PC-3 (cell line): ENCODE measurements around the gene TMED4. TPM values are rescaled to one million over a fixed set of nuclear protein-coding genes. Genes with fewer than 3 reads are reported as not detected.

Experiments used
- ATAC-seq: fragments of 200-7000 bp; cut with Tn5 transposase; 2 replicates; pipeline ENCODE4 v1.9.1; 2020; ENCODE audit warnings: mild to moderate bottlenecking, moderate library complexity
- BruUV-seq: library from RNA; stranded (reverse); fragments of 400-500 nt; replicated peaks from 2 replicates; lab custom pipeline; 2021; lab: Mats Ljungman, UMichigan
- CTCF ChIA-PET: fragments of 300-600 bp; sonication (Branson Sonifier 250); formaldehyde crosslinking; loops from one replicate; lab custom pipeline; 2022; ENCODE audit warnings: antibody characterized with exemption; lab: Charles Lee
- POLR2A ChIA-PET: fragments of 300-600 bp; sonication (Branson Sonifier 250); formaldehyde crosslinking; loops from one replicate; lab custom pipeline; 2022; ENCODE audit warnings: antibody characterized with exemption; ENCODE audit not compliant: unreplicated experiment; lab: Charles Lee
- DNase-seq: peaks from one replicate; pipeline ENCODE4 v3.0.0-alpha.2; 2015
- H2AFZ ChIP-seq: fragments of 300-600 bp; sonication (generic); 2 replicates; pipeline ENCODE4 v1.6.0; 2016; ENCODE audit warnings: antibody characterized with exemption, low read length
- H3F3A ChIP-seq: fragments of 300-600 bp; sonication (generic); one replicate; pipeline ENCODE4 v1.6.0; 2017; ENCODE audit warnings: antibody characterized with exemption, low read length, control low read depth, mild to moderate bottlenecking; ENCODE audit not compliant: unreplicated experiment
- H3K27ac ChIP-seq: fragments of 300-600 bp; sonication (generic); 2 replicates; pipeline ENCODE4 v1.5.1; 2016; ENCODE audit warnings: mild to moderate bottlenecking, low read length
- H3K27me3 ChIP-seq: fragments of 300-600 bp; sonication (generic); 2 replicates; pipeline ENCODE4 v1.6.1; 2016; ENCODE audit warnings: low read length, mixed read lengths
- H3K36me3 ChIP-seq: fragments of 300-600 bp; sonication (generic); 2 replicates; pipeline ENCODE4 v1.6.1; 2016; ENCODE audit warnings: low read depth, mixed run types, low read length, mixed read lengths
- H3K4me1 ChIP-seq: fragments of 300-600 bp; sonication (generic); 2 replicates; pipeline ENCODE4 v1.5.1; 2016; ENCODE audit warnings: low read length; ENCODE audit not compliant: insufficient read depth
- H3K4me2 ChIP-seq: fragments of 300-600 bp; sonication (generic); 2 replicates; pipeline ENCODE4 v1.6.0; 2016; ENCODE audit warnings: low read length
- H3K4me3 ChIP-seq: fragments of 300-600 bp; sonication (generic); 2 replicates; pipeline ENCODE4 v1.5.1; 2016; ENCODE audit warnings: mild to moderate bottlenecking, low read length, mixed read lengths
- H3K79me2 ChIP-seq: fragments of 300-600 bp; sonication (generic); 2 replicates; pipeline ENCODE4 v1.6.1; 2017; ENCODE audit warnings: low read length, mixed read lengths
- H3K9ac ChIP-seq: fragments of 300-600 bp; sonication (generic); 2 replicates; pipeline ENCODE4 v1.6.0; 2016; ENCODE audit warnings: mild to moderate bottlenecking, low read length
- H3K9me2 ChIP-seq: fragments of 300-600 bp; sonication (generic); replicated peaks from 2 replicates; pipeline ENCODE4 v1.6.1; 2016; ENCODE audit warnings: mixed run types, low read length, mixed read lengths
- H3K9me3 ChIP-seq: fragments of 300-600 bp; sonication (generic); 2 replicates; pipeline ENCODE4 v1.6.1; 2016; ENCODE audit warnings: low read length, mixed read lengths
- H4K20me1 ChIP-seq: fragments of 300-600 bp; sonication (generic); 2 replicates; pipeline ENCODE4 v1.6.1; 2016; ENCODE audit warnings: low read length, mixed read lengths
- EZH2 ChIP-seq: fragments of 300-600 bp; sonication (generic); IDR thresholded peaks from one replicate; pipeline ENCODE4 v1.6.1; 2017; ENCODE audit warnings: antibody characterized with exemption, mild to moderate bottlenecking, low read length; ENCODE audit not compliant: unreplicated experiment
- EZH2phosphoT487 ChIP-seq: fragments of 300-600 bp; sonication (generic); IDR thresholded peaks from 2 replicates; pipeline ENCODE4 v1.6.1; 2018; ENCODE audit warnings: mild to moderate bottlenecking, antibody characterized with exemption, low read length, borderline replicate concordance
- intact Hi-C: fragments of 100-400 bp; cut with micrococcal nuclease; formaldehyde crosslinking; loops from 2 replicates; pipeline ENCODE4 v1.9.0; 2023
- total RNA-seq: library from RNA; depleted of rRNA; stranded (reverse); fragments of >200 nt; gene quantifications from 2 replicates; pipeline ENCODE4 v1.2.3, GENCODE V29; 2014
- TF ChIP-seq, protein P1 (sequence below): fragments of 300-600 bp; sonication (generic); conservative IDR thresholded peaks from 2 replicates; pipeline ENCODE4 v1.5.1; 2017; ENCODE audit warnings: antibody characterized with exemption, low read depth, mild to moderate bottlenecking, low read length

Gene TMED4
- total RNA-seq, 1 experiment from 2014 or later: 80.0 TPM

DNA sequence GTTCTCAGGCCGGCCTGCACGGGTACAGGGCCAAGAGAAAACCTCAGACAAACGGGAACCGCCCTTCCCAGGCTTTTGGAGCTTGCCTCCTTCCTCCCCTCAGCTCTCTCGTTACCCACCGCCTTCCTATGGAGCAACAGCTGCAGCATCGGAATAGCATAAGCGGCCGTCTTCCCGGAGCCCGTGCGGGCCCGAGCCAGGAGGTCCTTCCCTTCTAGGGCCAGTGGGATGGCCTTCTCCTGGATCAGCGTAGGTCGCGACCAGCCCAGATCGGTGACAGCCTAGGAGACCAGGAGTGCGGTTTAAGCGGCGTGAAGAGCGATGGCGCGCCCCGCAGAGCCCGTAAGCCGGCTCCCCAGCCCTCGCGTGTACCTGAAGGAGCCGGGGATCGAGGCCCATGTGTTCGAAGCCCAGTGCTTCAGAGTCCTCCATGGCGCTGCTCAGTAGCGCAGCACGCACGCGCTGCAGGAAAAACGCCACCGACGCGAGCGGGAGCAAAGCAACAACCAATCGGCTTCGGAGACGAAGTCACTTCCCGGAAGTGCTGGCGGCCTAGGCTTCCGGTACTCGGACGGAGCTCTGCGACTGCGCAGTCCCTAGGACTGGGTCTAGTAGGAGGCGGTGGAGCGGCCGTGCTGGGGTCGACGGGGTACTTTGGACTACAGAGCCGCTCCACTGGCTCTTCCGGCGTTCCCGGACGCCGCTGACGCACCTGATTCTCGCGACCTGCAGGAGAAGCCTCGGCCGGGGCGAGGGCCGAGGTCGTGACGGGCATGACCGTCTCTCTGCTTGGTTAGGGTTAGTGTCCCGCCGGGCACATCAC lies 8.4 kb downstream of the TMED4 start, which contains the start of gene DDX56:
DDX56 (minus strand) TSS at position 445 of the 823 bp plus-strand sequence; CDS start at position 432, 13 bp downstream.
- H3F3A ChIP-seq: no peaks in the 10 kb centered on the region
- BruUV-seq: no TSS peak
- ChIA-PET POLR2A (interaction anchor here (0.7 to 1.0 kb wide), 2 partner anchors 9 to 60 kb away, joined by 3 to 5 read pairs; partner anchors contain the start of gene TMED4), CTCF (interaction anchor here (0.6 to 1.0 kb wide), 3 partner anchors 8 to 35 kb away, joined by 3 to 6 read pairs (median 5); no protein-coding TSS in a partner anchor)
- peak within 1 kb of the TSS; percentile 96 for H3K4me2 ChIP-seq
- H4K20me1 ChIP-seq: no peaks in the 10 kb centered on the region
- H3K36me3 ChIP-seq: peaks cover 49% of the 10 kb centered on the region
- peak; percentile 96 for DNase-seq
- TF ChIP-seq, protein P1, sequence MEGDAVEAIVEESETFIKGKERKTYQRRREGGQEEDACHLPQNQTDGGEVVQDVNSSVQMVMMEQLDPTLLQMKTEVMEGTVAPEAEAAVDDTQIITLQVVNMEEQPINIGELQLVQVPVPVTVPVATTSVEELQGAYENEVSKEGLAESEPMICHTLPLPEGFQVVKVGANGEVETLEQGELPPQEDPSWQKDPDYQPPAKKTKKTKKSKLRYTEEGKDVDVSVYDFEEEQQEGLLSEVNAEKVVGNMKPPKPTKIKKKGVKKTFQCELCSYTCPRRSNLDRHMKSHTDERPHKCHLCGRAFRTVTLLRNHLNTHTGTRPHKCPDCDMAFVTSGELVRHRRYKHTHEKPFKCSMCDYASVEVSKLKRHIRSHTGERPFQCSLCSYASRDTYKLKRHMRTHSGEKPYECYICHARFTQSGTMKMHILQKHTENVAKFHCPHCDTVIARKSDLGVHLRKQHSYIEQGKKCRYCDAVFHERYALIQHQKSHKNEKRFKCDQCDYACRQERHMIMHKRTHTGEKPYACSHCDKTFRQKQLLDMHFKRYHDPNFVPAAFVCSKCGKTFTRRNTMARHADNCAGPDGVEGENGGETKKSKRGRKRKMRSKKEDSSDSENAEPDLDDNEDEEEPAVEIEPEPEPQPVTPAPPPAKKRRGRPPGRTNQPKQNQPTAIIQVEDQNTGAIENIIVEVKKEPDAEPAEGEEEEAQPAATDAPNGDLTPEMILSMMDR: no peak
- TF ChIP-seq EZH2 (no peak), EZH2phosphoT487 (no peak)
- ATAC-seq: peak; percentile 95
- H3K9me2 ChIP-seq: no peaks in the 10 kb centered on the region
- peaks cover 26% of the 10 kb centered on the region for H3K4me1 ChIP-seq
- intact Hi-C loops: no loop called here
- H3K9me3 ChIP-seq: no peaks in the 10 kb centered on the region
- H2AFZ ChIP-seq: peak within 1 kb of the TSS; percentile 74
- peak within 1 kb of the TSS; percentile 97 for H3K9ac ChIP-seq
- H3K4me3 ChIP-seq: peak within 1 kb of the TSS; percentile 91
- no peaks in the 10 kb centered on the region for H3K27me3 ChIP-seq
- H3K27ac ChIP-seq: peak within 1 kb of the TSS; percentile 66
- peaks cover 61% of the 10 kb centered on the region for H3K79me2 ChIP-seq

DNA sequence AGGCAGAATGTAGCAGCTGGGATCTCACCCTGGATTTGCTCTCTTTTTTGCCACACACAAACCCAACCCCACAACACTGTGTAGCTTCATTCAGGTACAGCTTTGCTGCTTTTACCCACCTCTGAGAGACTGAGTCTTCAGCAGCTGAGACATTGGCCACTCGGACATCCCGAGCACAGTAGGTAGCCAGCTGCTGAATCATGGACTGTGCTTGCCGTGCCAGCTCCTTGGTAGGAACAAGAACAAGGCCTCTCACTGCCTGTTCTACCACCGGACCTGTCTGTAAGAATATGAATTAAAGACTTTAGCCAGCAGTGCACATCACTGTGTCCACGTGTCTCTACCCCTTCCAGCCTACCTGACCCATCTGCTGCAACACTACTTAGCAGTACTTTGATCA lies 9.3 kb downstream of the TMED4 start:
- H3K4me2 ChIP-seq: peak overlapping the region; percentile 96
- no peaks in the 10 kb centered on the region for H3K9me3 ChIP-seq
- POLR2A ChIA-PET: interaction anchor here (0.5 to 0.8 kb wide), 2 partner anchors 9 to 12 kb away, joined by 3 to 6 read pairs; partner anchors contain the start of gene TMED4
- H3K9ac ChIP-seq: peak overlapping the region; percentile 97
- no TSS peak for BruUV-seq
- peaks cover 53% of the 10 kb centered on the region for H3K36me3 ChIP-seq
- no peaks in the 10 kb centered on the region for H3K27me3 ChIP-seq
- H3K27ac ChIP-seq: peak overlapping the region; percentile 66
- H3K4me3 ChIP-seq: peak overlapping the region; percentile 91
- TF ChIP-seq EZH2 (no peak), EZH2phosphoT487 (no peak)
- TF ChIP-seq, protein P1: no peak
- no peaks in the 10 kb centered on the region for H3F3A ChIP-seq
- peaks cover 56% of the 10 kb centered on the region for H3K79me2 ChIP-seq
- H4K20me1 ChIP-seq: no peaks in the 10 kb centered on the region
- ATAC-seq (no peak), DNase-seq (no peak)
- peaks cover 26% of the 10 kb centered on the region for H3K4me1 ChIP-seq
- H2AFZ ChIP-seq: no peak overlapping the region
- intact Hi-C loops: no loop called here
- CTCF ChIA-PET: no interaction called here
- no peaks in the 10 kb centered on the region for H3K9me2 ChIP-seq

DNA sequence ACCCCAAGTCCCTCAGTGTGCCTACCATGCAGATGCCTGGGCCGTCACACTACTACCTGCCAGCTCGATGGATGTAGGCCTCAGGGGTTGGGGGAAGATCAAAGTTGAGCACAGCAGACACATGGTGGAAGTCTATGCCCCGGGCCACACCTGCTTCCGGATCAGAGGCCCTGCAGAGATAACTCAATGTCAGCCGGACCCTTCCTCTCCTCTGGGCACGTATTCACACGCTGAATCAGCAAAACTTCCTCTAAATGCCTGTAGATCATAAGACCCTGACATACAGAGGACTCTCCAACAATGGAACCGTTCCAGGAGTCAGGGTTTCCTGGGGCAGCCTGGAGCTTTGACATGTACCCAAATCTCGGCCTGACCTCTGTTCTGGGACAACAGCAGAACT lies 12.1 kb downstream of the TMED4 start:
- Histone ChIP-seq H3K27me3 (no peaks in the 10 kb centered on the region), H3K9me2 (no peaks in the 10 kb centered on the region), H4K20me1 (peaks cover 4% of the 10 kb centered on the region; the same call in 1 of the 2 replicates), H3K4me2 (no peak overlapping the region), H2AFZ (no peak overlapping the region), H3K9me3 (no peaks in the 10 kb centered on the region), H3F3A (no peaks in the 10 kb centered on the region), H3K4me1 (peaks cover 23% of the 10 kb centered on the region), H3K79me2 (peaks cover 52% of the 10 kb centered on the region), H3K36me3 (peaks cover 63% of the 10 kb centered on the region), H3K27ac (no peak overlapping the region), H3K4me3 (no peak overlapping the region), H3K9ac (no peak overlapping the region)
- ATAC-seq: no peak
- DNase-seq: no peak
- POLR2A ChIA-PET: no interaction called here
- TF ChIP-seq EZH2: no peak
- TF ChIP-seq EZH2phosphoT487: no peak
- TF ChIP-seq, protein P1: no peak
- CTCF ChIA-PET: no interaction called here
- BruUV-seq: no TSS peak
- intact Hi-C loops: loop anchor here (5.0 kb wide), 1 partner anchor 83 kb away; no protein-coding TSS in a partner anchor
